Measurements from ENCODE around the gene CES3. TPM values are rescaled to one million over a fixed set of nuclear protein-coding genes. Genes with fewer than 3 reads are reported as not detected.
"Not testable (repeated sequence)": the region's sequence is repeated elsewhere in the genome, so short reads cannot be mapped to it uniquely, and the experiment has no call there.

Gene CES3
- total RNA-seq, 1 experiment from 2014 or later: 0.29 TPM

- in situ Hi-C loops (cut with HindIII; ENCODE audit: low pct_unique_long_range_greater_than_20kb, low sequenced_read_pairs): no loop called here
These were observed 15.7 kb downstream of the CES3 start for GRCh38 chr16:66976746-66977145.

GRCh38 chr16:66977341-66978113 is 16.5 kb downstream of the CES3 start:
- peak; percentile 79 for DNase-seq (ENCODE audit: low read depth, low spot score)
- in situ Hi-C loops (cut with HindIII; ENCODE audit: low pct_unique_long_range_greater_than_20kb, low sequenced_read_pairs): no loop called here

More at GRCh38 chr16:66976746-66977145, 15.7 kb downstream of the CES3 start:
- DNase-seq (ENCODE audit: low read depth, low spot score): no peak

GRCh38 chr16:66979011-66979717 is 18.1 kb downstream of the CES3 start:
- in situ Hi-C loops (cut with HindIII; ENCODE audit: low pct_unique_long_range_greater_than_20kb, low sequenced_read_pairs): no loop called here
- DNase-seq (ENCODE audit: low read depth, low spot score): no peak

- no peak for DNase-seq (ENCODE audit: low read depth, low spot score)
- in situ Hi-C loops (cut with HindIII; ENCODE audit: low pct_unique_long_range_greater_than_20kb, low sequenced_read_pairs): no loop called here
These were observed 22.0 kb downstream of the CES3 start for GRCh38 chr16:66983033-66983432.

- in situ Hi-C loops (cut with HindIII; ENCODE audit: low pct_unique_long_range_greater_than_20kb, low sequenced_read_pairs): no loop called here
- no peak for DNase-seq (ENCODE audit: low read depth, low spot score)
These were observed 23.8 kb downstream of the CES3 start for GRCh38 chr16:66984892-66985311.

- in situ Hi-C loops (cut with HindIII; ENCODE audit: low pct_unique_long_range_greater_than_20kb, low sequenced_read_pairs): no loop called here
- no peak for DNase-seq (ENCODE audit: low read depth, low spot score)
These were observed 25.5 kb downstream of the CES3 start for GRCh38 chr16:66986559-66986958.

- no peak for DNase-seq (ENCODE audit: low read depth, low spot score)
- in situ Hi-C loops (cut with HindIII; ENCODE audit: low pct_unique_long_range_greater_than_20kb, low sequenced_read_pairs): no loop called here
These were observed 27.2 kb downstream of the CES3 start, which contains the start of gene CES4A for GRCh38 chr16:66988197-66988788. Gene CES4A, plus strand, starts transcription at chr16:66988589. Its CDS starts 184 bp downstream, at chr16:66988773.

- in situ Hi-C loops (cut with HindIII; ENCODE audit: low pct_unique_long_range_greater_than_20kb, low sequenced_read_pairs): no loop called here
- no peak for DNase-seq (ENCODE audit: low read depth, low spot score)
These were observed 30.5 kb downstream of the CES3 start for GRCh38 chr16:66991545-66992077.

- DNase-seq (ENCODE audit: low read depth, low spot score); in situ Hi-C loops (cut with HindIII; ENCODE audit: low pct_unique_long_range_greater_than_20kb, low sequenced_read_pairs): not testable (repeated sequence)
These were observed 32.5 kb downstream of the CES3 start for GRCh38 chr16:66993558-66993957.

GRCh38 chr16:66996324-66996982 is 35.4 kb downstream of the CES3 start:
- in situ Hi-C loops (cut with HindIII; ENCODE audit: low pct_unique_long_range_greater_than_20kb, low sequenced_read_pairs): no loop called here
- DNase-seq (ENCODE audit: low read depth, low spot score): peak; percentile 79

- DNase-seq (ENCODE audit: low read depth, low spot score): no peak
- in situ Hi-C loops (cut with HindIII; ENCODE audit: low pct_unique_long_range_greater_than_20kb, low sequenced_read_pairs): no loop called here
These were observed 35.9 kb downstream of the CES3 start for GRCh38 chr16:66996983-66997358.

GRCh38 chr16:67000384-67001351 is 39.6 kb downstream of the CES3 start:
- no peak for DNase-seq (ENCODE audit: low read depth, low spot score)
- in situ Hi-C loops (cut with HindIII; ENCODE audit: low pct_unique_long_range_greater_than_20kb, low sequenced_read_pairs): no loop called here

- in situ Hi-C loops (cut with HindIII; ENCODE audit: low pct_unique_long_range_greater_than_20kb, low sequenced_read_pairs): no loop called here
- no peak for DNase-seq (ENCODE audit: low read depth, low spot score)
These were observed 40.7 kb downstream of the CES3 start for GRCh38 chr16:67001726-67002125.

- in situ Hi-C loops (cut with HindIII; ENCODE audit: low pct_unique_long_range_greater_than_20kb, low sequenced_read_pairs): no loop called here
- no peak for DNase-seq (ENCODE audit: low read depth, low spot score)
These were observed 46.0 kb downstream of the CES3 start for GRCh38 chr16:67006930-67007658.

GRCh38 chr16:67009158-67009557 is 48.1 kb downstream of the CES3 start:
- in situ Hi-C loops (cut with HindIII; ENCODE audit: low pct_unique_long_range_greater_than_20kb, low sequenced_read_pairs): no loop called here

GRCh38 chr16:67011274-67011673 is 50.2 kb downstream of the CES3 start:
- no peak for DNase-seq (ENCODE audit: low read depth, low spot score)
- in situ Hi-C loops (cut with HindIII; ENCODE audit: low pct_unique_long_range_greater_than_20kb, low sequenced_read_pairs): no loop called here

More at GRCh38 chr16:67009158-67009557, 48.1 kb downstream of the CES3 start:
- no peak for DNase-seq (ENCODE audit: low read depth, low spot score)

Measured in SK-MEL-5 (cell line).